SK-N-SH treated with all-trans-retinoic acid at 6 μM for 48 hours (cell line): Measurements from ENCODE around the gene MRPL33.

Experiments used
- ATAC-seq: fragments of 200-7000 bp; cut with Tn5 transposase; 3 replicates; pipeline ENCODE4 v1.9.1; 2020; ENCODE audit warnings: mild to moderate bottlenecking, moderate library complexity
- ARNTL ChIP-seq: fragments of 450-650 bp; formaldehyde crosslinking; IDR thresholded peaks from 2 replicates; pipeline ENCODE4 v1.5.0; 2020; ENCODE audit warnings: low read depth, mild to moderate bottlenecking, moderate library complexity, borderline replicate concordance
- BACH2 ChIP-seq: fragments of 250-450 bp; sonication (Bioruptor Pico); IDR thresholded peaks from 2 replicates; pipeline ENCODE4 v1.9.0; 2021; ENCODE audit warnings: mild to moderate bottlenecking, borderline replicate concordance
- CREB5 ChIP-seq: fragments of 250-450 bp; sonication (Bioruptor Pico); IDR thresholded peaks from 2 replicates; pipeline ENCODE4 v1.5.1; 2020; ENCODE audit warnings: low read depth, mild to moderate bottlenecking, moderate library complexity
- CSDC2 ChIP-seq: fragments of 250-450 bp; sonication (Bioruptor Pico); IDR thresholded peaks from 2 replicates; pipeline ENCODE4 v1.5.0; 2020; ENCODE audit warnings: mild to moderate bottlenecking, moderate library complexity
- CSRNP3 ChIP-seq: fragments of 250-450 bp; sonication (Bioruptor Pico); IDR thresholded peaks from 2 replicates; pipeline ENCODE4 v1.5.1; 2021; ENCODE audit warnings: mild to moderate bottlenecking, moderate library complexity
- ESRRG ChIP-seq: fragments of 250-450 bp; sonication (Bioruptor Pico); IDR thresholded peaks from 2 replicates; pipeline ENCODE4 v1.6.1; 2021; ENCODE audit warnings: mild to moderate bottlenecking
- GLIS3 ChIP-seq: fragments of 250-450 bp; sonication (Bioruptor Pico); IDR thresholded peaks from 2 replicates; pipeline ENCODE4 v1.5.0; 2020; ENCODE audit warnings: mild to moderate bottlenecking, moderate library complexity
- OSR1 ChIP-seq: fragments of 250-450 bp; sonication (Bioruptor Pico); IDR thresholded peaks from 2 replicates; pipeline ENCODE4 v1.8.0; 2022; ENCODE audit warnings: moderate library complexity, mild to moderate bottlenecking, inconsistent platforms
- PATZ1 ChIP-seq: fragments of 250-450 bp; sonication (Bioruptor Pico); IDR thresholded peaks from 2 replicates; pipeline ENCODE4 v1.8.0; 2020; ENCODE audit warnings: mild to moderate bottlenecking, moderate library complexity, borderline replicate concordance
- POU6F1 ChIP-seq: fragments of 250-450 bp; sonication (Bioruptor Pico); IDR thresholded peaks from 2 replicates; pipeline ENCODE4 v1.8.0; 2021; ENCODE audit warnings: low read depth, mild to moderate bottlenecking, moderate library complexity, borderline replicate concordance
- PPARA ChIP-seq: fragments of 250-450 bp; sonication (Bioruptor Pico); IDR thresholded peaks from 2 replicates; pipeline ENCODE4 v1.5.0; 2020; ENCODE audit warnings: mild to moderate bottlenecking, borderline replicate concordance
- RARB ChIP-seq: fragments of 250-450 bp; sonication (Bioruptor Pico); IDR thresholded peaks from 2 replicates; pipeline ENCODE4 v1.8.0; 2021; ENCODE audit warnings: mild to moderate bottlenecking, moderate library complexity
- SNAI2 ChIP-seq: fragments of 250-450 bp; sonication (Bioruptor Pico); IDR thresholded peaks from 2 replicates; pipeline ENCODE4 v1.5.0; 2020; ENCODE audit warnings: mild to moderate bottlenecking, moderate library complexity
- TCF4 ChIP-seq: fragments of 250-450 bp; sonication (Bioruptor Pico); IDR thresholded peaks from 2 replicates; pipeline ENCODE4 v1.8.0; 2021; ENCODE audit warnings: mild to moderate bottlenecking, moderate library complexity, borderline replicate concordance
- TOX ChIP-seq: fragments of 250-450 bp; sonication (Bioruptor Pico); IDR thresholded peaks from 2 replicates; pipeline ENCODE4 v1.8.0; 2021; ENCODE audit warnings: mild to moderate bottlenecking, moderate library complexity, borderline replicate concordance
- TSHZ2 ChIP-seq: fragments of 250-450 bp; sonication (Bioruptor Pico); IDR thresholded peaks from 2 replicates; pipeline ENCODE4 v1.5.0; 2020; ENCODE audit warnings: mild to moderate bottlenecking, moderate library complexity
- ZC3H10 ChIP-seq: fragments of 250-450 bp; sonication (Bioruptor Pico); IDR thresholded peaks from 2 replicates; pipeline ENCODE4 v1.5.1; 2021; ENCODE audit warnings: mild to moderate bottlenecking, moderate library complexity
- ZFP3 ChIP-seq: fragments of 250-450 bp; sonication (Bioruptor Pico); IDR thresholded peaks from 2 replicates; pipeline ENCODE4 v1.5.0; 2020; ENCODE audit warnings: mild to moderate bottlenecking, moderate library complexity
- ZNF565 ChIP-seq: fragments of 450-650 bp; formaldehyde crosslinking; conservative IDR thresholded peaks from 2 replicates; pipeline ENCODE4 v1.5.0; 2020; ENCODE audit warnings: low read depth, mild to moderate bottlenecking, moderate library complexity
- ZNF70 ChIP-seq: fragments of 450-650 bp; formaldehyde crosslinking; IDR thresholded peaks from 2 replicates; pipeline ENCODE4 v1.5.0; 2020; ENCODE audit warnings: mild to moderate bottlenecking, moderate library complexity
- ZNF8 ChIP-seq: fragments of 450-650 bp; formaldehyde crosslinking; IDR thresholded peaks from 2 replicates; pipeline ENCODE4 v1.5.0; 2020; ENCODE audit warnings: mild to moderate bottlenecking, moderate library complexity

The MRPL33 gene

GRCh38 chr2:27805180-27805579, 33.7 kb downstream of the MRPL33 start:
- TF ChIP-seq GLIS3 (no peak), ZNF565 (CRISPR knock-in tag) (no peak), TOX (CRISPR knock-in tag) (no peak), ZC3H10 (CRISPR knock-in tag) (no peak)
- ATAC-seq: no peak

- ATAC-seq: no peak
- no peak for TF ChIP-seq ZC3H10 (CRISPR knock-in tag)
- no peak for TF ChIP-seq CREB5 (CRISPR knock-in tag)
Measured at GRCh38 chr2:27806311-27807059, 35.0 kb downstream of the MRPL33 start.

GRCh38 chr2:27807476-27807875, 36.0 kb downstream of the MRPL33 start:
- TF ChIP-seq PATZ1 (CRISPR knock-in tag) (no peak), CSDC2 (CRISPR knock-in tag) (no peak), ZFP3 (CRISPR knock-in tag) (no peak), ZNF8 (CRISPR knock-in tag) (no peak), TSHZ2 (CRISPR knock-in tag) (no peak), SNAI2 (no peak), TOX (CRISPR knock-in tag) (no peak)
- TF ChIP-seq, all 23 proteins: peak for 0
- ATAC-seq: peak; percentile 73

GRCh38 chr2:27808418-27808817, 36.9 kb downstream of the MRPL33 start:
- ATAC-seq: no peak
- no peak for TF ChIP-seq OSR1
- TF ChIP-seq PPARA (CRISPR knock-in tag): no peak
- TF ChIP-seq TOX (CRISPR knock-in tag): no peak
- TF ChIP-seq ZNF8 (CRISPR knock-in tag): no peak
- no peak for TF ChIP-seq CREB5 (CRISPR knock-in tag)
- no peak for TF ChIP-seq GLIS3
- no peak for TF ChIP-seq RARB
- TF ChIP-seq TCF4 (CRISPR knock-in tag): no peak
- no peak for TF ChIP-seq ESRRG (CRISPR knock-in tag)
- no peak for TF ChIP-seq BACH2 (CRISPR knock-in tag)
- TF ChIP-seq POU6F1 (CRISPR knock-in tag): no peak
- TF ChIP-seq ZFP3 (CRISPR knock-in tag): no peak
- no peak for TF ChIP-seq ARNTL (CRISPR knock-in tag)
- TF ChIP-seq CSDC2 (CRISPR knock-in tag): no peak
- TF ChIP-seq CSRNP3 (CRISPR knock-in tag): no peak
- TF ChIP-seq PATZ1 (CRISPR knock-in tag): no peak
- no peak for TF ChIP-seq ZNF70 (CRISPR knock-in tag)
